Thoracic aorta (tissue), 2 donors: ENCODE results near the gene MDM1. TPM values are rescaled to one million over a fixed set of nuclear protein-coding genes. Genes with fewer than 3 reads are reported as not detected.

Source experiments
- ATAC-seq: fragments of 150-250 bp; one replicate; pipeline ENCODE4 v1.8.0; 2017; ENCODE audit warnings: low read depth; ENCODE audit not compliant: insufficient number of reproducible peaks, low FRiP score
- DNase-seq: peaks from one replicate; pipeline ENCODE4 v3.0.0-alpha.2; 2020; ENCODE audit warnings: low spot score
- H3K27ac ChIP-seq, 2 donors: fragments of 200-600 bp; sonication (generic); 1 replicate in 1 of 2; 2 replicates in 1 of 2; pipeline ENCODE4 v1.5.1; 2016; ENCODE audit warnings: mild to moderate bottlenecking in 2 of 2, moderate library complexity in 2 of 2
- H3K27me3 ChIP-seq: fragments of 200-600 bp; sonication (generic); replicated peaks from 2 replicates; pipeline ENCODE4 v1.6.0; 2016; ENCODE audit warnings: mild to moderate bottlenecking; ENCODE audit not compliant: insufficient read depth
- H3K36me3 ChIP-seq: fragments of 200-600 bp; sonication (generic); one replicate; pipeline ENCODE4 v1.5.1; 2016
- H3K4me1 ChIP-seq, 2 donors: fragments of 200-600 bp; sonication (generic); 1 replicate in 1 of 2; 2 replicates in 1 of 2; pipeline versions ENCODE4 v1.5.1 to v1.6.0; 2016; ENCODE audit warnings: low read depth in 2 of 2, mild to moderate bottlenecking in 1 of 2; ENCODE audit not compliant: control insufficient read depth in 1 of 2
- H3K4me3 ChIP-seq: fragments of 200-600 bp; sonication (generic); 2 replicates; pipeline ENCODE4 v1.5.1; 2016; ENCODE audit warnings: mild to moderate bottlenecking
- H3K9me3 ChIP-seq: fragments of 200-600 bp; sonication (generic); 2 replicates; pipeline ENCODE4 v1.5.1; 2016
- CTCF ChIP-seq: fragments of 200-600 bp; sonication (generic); IDR thresholded peaks from one replicate; pipeline ENCODE4 v1.5.1; 2019; ENCODE audit warnings: antibody characterized with exemption
- total RNA-seq, 2 donors: library from RNA; depleted of rRNA; stranded (reverse); fragments of >200 nt; gene quantifications; one replicate each; pipeline versions ENCODE4 v1.1.0 to v1.2.3, GENCODE V29; 2016

Gene MDM1
- total RNA-seq, 2 donors from 2014 or later, result 13.4 to 17.1 TPM

- no peak for TF ChIP-seq CTCF
- no peak overlapping the region for H3K4me3 ChIP-seq
- no peaks in the 10 kb centered on the region for H3K4me1 ChIP-seq
- H3K27me3 ChIP-seq, result no peaks in the 10 kb centered on the region
- no peaks in the 10 kb centered on the region for H3K9me3 ChIP-seq
- no peak for ATAC-seq
- no peak overlapping the region for H3K27ac ChIP-seq
- no peak for DNase-seq
- H3K36me3 ChIP-seq, result no peaks in the 10 kb centered on the region
These were observed 16.3 kb upstream of the MDM1 start for GRCh38 chr12:68348419-68348818.

GRCh38 chr12:68345763-68346162 is 13.6 kb upstream of the MDM1 start:
- H3K4me3 ChIP-seq, result no peak overlapping the region
- ATAC-seq (no peak), DNase-seq (no peak)
- H3K27me3 ChIP-seq, result no peaks in the 10 kb centered on the region
- no peaks in the 10 kb centered on the region for H3K4me1 ChIP-seq
- H3K9me3 ChIP-seq, result no peaks in the 10 kb centered on the region
- TF ChIP-seq CTCF, result no peak
- H3K36me3 ChIP-seq, result no peaks in the 10 kb centered on the region
- H3K27ac ChIP-seq, result no peak overlapping the region

GRCh38 chr12:68344126-68344525 is 12.0 kb upstream of the MDM1 start:
- ATAC-seq (no peak), DNase-seq (no peak)
- Histone ChIP-seq H3K9me3 (no peaks in the 10 kb centered on the region), H3K36me3 (no peaks in the 10 kb centered on the region), H3K4me3 (no peak overlapping the region), H3K27me3 (no peaks in the 10 kb centered on the region), H3K27ac (no peak overlapping the region), H3K4me1 (no peaks in the 10 kb centered on the region)
- no peak for TF ChIP-seq CTCF

- Histone ChIP-seq H3K27ac (no peak overlapping the region), H3K9me3 (no peaks in the 10 kb centered on the region), H3K27me3 (no peaks in the 10 kb centered on the region), H3K4me3 (no peak overlapping the region), H3K4me1 (no peaks in the 10 kb centered on the region), H3K36me3 (no peaks in the 10 kb centered on the region)
- no peak for DNase-seq
- ATAC-seq, result no peak
- TF ChIP-seq CTCF, result no peak
These were observed 10.8 kb upstream of the MDM1 start for GRCh38 chr12:68342966-68343365.

GRCh38 chr12:68341822-68342221 is 9.7 kb upstream of the MDM1 start:
- Histone ChIP-seq H3K9me3 (no peaks in the 10 kb centered on the region), H3K4me1 (no peaks in the 10 kb centered on the region), H3K36me3 (no peaks in the 10 kb centered on the region), H3K27ac (no peak overlapping the region), H3K27me3 (no peaks in the 10 kb centered on the region), H3K4me3 (no peak overlapping the region)
- no peak for ATAC-seq
- no peak for DNase-seq
- no peak for TF ChIP-seq CTCF
